ENCODE data around the gene PHF12. TPM values are rescaled to one million over a fixed set of nuclear protein-coding genes. Genes with fewer than 3 reads are reported as not detected.

PHF12 gene
- total RNA-seq, 1 experiment from 2014 or later: 14.7 TPM

GRCh38 chr17:28865946-28866752, 85.2 kb downstream of the PHF12 start:
- DNase-seq (ENCODE audit: extremely low read depth, low read depth): no peak

GRCh38 chr17:28864991-28865849, 86.1 kb downstream of the PHF12 start:
- DNase-seq (ENCODE audit: extremely low read depth, low read depth): no peak

- DNase-seq (ENCODE audit: extremely low read depth, low read depth): no peak
Measured at GRCh38 chr17:28863953-28864352, 87.4 kb downstream of the PHF12 start.

- DNase-seq (ENCODE audit: extremely low read depth, low read depth): no peak
Measured at GRCh38 chr17:28862561-28862960, 88.8 kb downstream of the PHF12 start.

GRCh38 chr17:28861393-28862203, 89.7 kb downstream of the PHF12 start:
- DNase-seq (ENCODE audit: extremely low read depth, low read depth): no peak

- no peak for DNase-seq (ENCODE audit: extremely low read depth, low read depth)
Measured at GRCh38 chr17:28860363-28860808, 90.9 kb downstream of the PHF12 start.

- no peak for DNase-seq (ENCODE audit: extremely low read depth, low read depth)
Measured at GRCh38 chr17:28858801-28859355, 92.4 kb downstream of the PHF12 start.

- DNase-seq (ENCODE audit: extremely low read depth, low read depth): no peak
Measured at GRCh38 chr17:28857905-28858800, 93.2 kb downstream of the PHF12 start.

- no peak for DNase-seq (ENCODE audit: extremely low read depth, low read depth)
Measured at GRCh38 chr17:28856028-28856574, 95.2 kb downstream of the PHF12 start.

GRCh38 chr17:28855336-28855679, 96.0 kb downstream of the PHF12 start:
- DNase-seq (ENCODE audit: extremely low read depth, low read depth): no peak

Other genes starting within 250 kb of the PHF12 start
- 3.4 and 3.6 TPM in 2 replicates for gene PROCA1, start 239.6 kb downstream of the PHF12 start, total RNA-seq (2014; rRNA removed; shearing (Covaris generic))
- gene RAB34, start 233.7 kb downstream of the PHF12 start, total RNA-seq (2014; rRNA removed; shearing (Covaris generic)): 170 and 179 TPM in 2 replicates
- gene RPL23A, start 231.5 kb downstream of the PHF12 start, total RNA-seq (2014; rRNA removed; shearing (Covaris generic)): 1,295 and 1,608 TPM in 2 replicates
- 27.9 and 32.4 TPM in 2 replicates for gene TLCD1, start 225.3 kb downstream of the PHF12 start, total RNA-seq (2014; rRNA removed; shearing (Covaris generic))
- gene NEK8, start 222.7 kb downstream of the PHF12 start, total RNA-seq (2014; rRNA removed; shearing (Covaris generic)): 1.9 and 2.5 TPM in 2 replicates
- gene TRAF4, start 207.5 kb downstream of the PHF12 start, total RNA-seq (2014; rRNA removed; shearing (Covaris generic)): 79.4 and 83.4 TPM in 2 replicates
- gene FAM222B, start 108.7 kb downstream of the PHF12 start, total RNA-seq (2014; rRNA removed; shearing (Covaris generic)): 8.1 and 9.4 TPM in 2 replicates
- gene ERAL1, start 96.5 kb downstream of the PHF12 start, total RNA-seq (2014; rRNA removed; shearing (Covaris generic)): 30.9 and 43.6 TPM in 2 replicates
- gene FLOT2, start 53.8 kb downstream of the PHF12 start, total RNA-seq (2014; rRNA removed; shearing (Covaris generic)): 29.2 and 30.7 TPM in 2 replicates
- gene DHRS13, start 48.4 kb downstream of the PHF12 start, total RNA-seq (2014; rRNA removed; shearing (Covaris generic)): 5.1 and 5.6 TPM in 2 replicates
- not detected in 2 replicates for gene SEZ6, start 54.5 kb upstream of the PHF12 start, total RNA-seq (2014; rRNA removed; shearing (Covaris generic))
- 0.35 and 0.62 TPM in 2 replicates for gene PIPOX, start 91.6 kb upstream of the PHF12 start, total RNA-seq (2014; rRNA removed; shearing (Covaris generic))
- 10.6 and 10.9 TPM in 2 replicates for gene MYO18A, start 228.9 kb upstream of the PHF12 start, total RNA-seq (2014; rRNA removed; shearing (Covaris generic))